ENCODE data around the gene LDLR.
"Not testable (repeated sequence)": the region's sequence is repeated elsewhere in the genome, so short reads cannot be mapped to it uniquely, and the experiment has no call there.

Gene LDLR

DNA sequence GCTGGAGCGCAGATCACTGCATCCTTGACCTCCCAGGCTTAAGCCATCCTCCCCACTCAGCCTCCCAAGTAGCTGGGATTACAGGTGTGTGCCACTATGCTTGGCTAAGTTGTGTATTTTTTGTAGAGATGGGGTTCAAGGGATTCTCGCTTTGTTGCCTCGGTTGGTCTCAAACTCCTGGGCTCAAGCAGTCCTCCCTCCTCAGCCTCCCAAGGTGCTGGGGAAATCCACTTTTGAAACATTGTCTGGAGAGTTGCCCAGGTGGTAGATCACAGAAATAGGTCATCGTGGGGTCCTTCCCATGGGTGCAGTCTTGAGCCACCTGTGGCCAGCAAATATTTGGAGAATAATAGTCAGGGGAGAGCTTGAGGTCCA, 5.2 kb downstream of the LDLR start:
- no peak for TF ChIP-seq CTCF (IDR thresholded peaks at IDR 0.05; ENCODE audit: control insufficient read depth, extremely low read depth, insufficient read depth)
- DNase-seq (ENCODE audit: low read depth) = no peak
- no peak overlapping the region for H3K4me3 ChIP-seq (ENCODE audit: low read depth, low read length)

DNA sequence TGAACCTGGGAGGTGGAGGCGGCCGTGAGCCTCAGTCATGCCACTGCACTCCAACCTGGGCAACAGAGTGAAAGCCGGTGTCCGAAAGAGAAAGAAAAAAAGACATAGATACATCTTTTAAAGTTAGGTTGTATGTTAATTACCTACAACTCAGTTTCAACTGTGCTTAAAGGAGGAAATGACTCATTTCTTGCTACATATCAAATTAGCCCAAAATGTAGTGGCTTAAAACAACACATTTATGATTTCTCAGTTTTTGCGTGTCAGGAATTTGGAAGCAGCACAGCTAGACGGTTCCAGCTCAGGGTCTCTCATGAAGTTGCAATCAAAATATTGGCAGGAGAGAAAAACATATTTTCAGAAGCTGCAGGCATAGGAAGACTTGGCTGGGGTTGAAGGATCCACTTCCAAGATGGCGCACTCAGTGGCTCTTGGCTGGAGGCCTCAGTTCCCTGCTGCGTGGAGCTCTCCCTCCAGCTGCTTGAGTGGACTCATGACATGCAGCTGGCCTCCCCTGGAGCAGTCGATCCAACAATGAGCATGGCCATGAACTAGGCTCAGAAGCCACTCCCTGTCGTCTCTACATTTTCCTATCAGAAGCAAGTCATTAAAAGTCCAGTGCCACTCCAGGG, 7.1 kb downstream of the LDLR start:
- DNase-seq (ENCODE audit: low read depth) = no peak
- TF ChIP-seq CTCF (IDR thresholded peaks at IDR 0.05; ENCODE audit: control insufficient read depth, extremely low read depth, insufficient read depth) = no peak
- H3K4me3 ChIP-seq (ENCODE audit: low read depth, low read length) = no peak overlapping the region

DNA sequence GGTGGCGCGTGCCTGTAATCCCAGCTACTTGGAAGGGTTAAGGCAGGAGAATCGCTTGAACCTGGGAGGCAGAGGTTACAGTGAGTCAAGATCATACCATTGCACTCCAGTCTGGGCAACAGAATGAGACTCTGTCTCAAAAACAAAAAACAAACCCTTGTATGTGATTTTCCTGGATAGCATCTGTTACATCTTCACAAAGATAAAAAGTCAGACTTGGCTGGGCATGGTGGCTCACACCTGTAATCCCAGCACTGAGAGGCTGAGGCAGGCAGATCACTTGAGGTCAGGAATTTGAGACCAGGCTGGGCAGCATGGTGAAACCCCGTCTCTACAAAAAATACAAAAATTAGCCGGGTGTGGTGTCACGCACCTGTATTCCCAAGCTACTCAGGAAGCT, 8.1 kb downstream of the LDLR start:
- not testable (repeated sequence) for DNase-seq (ENCODE audit: low read depth); H3K4me3 ChIP-seq (ENCODE audit: low read depth, low read length)

DNA sequence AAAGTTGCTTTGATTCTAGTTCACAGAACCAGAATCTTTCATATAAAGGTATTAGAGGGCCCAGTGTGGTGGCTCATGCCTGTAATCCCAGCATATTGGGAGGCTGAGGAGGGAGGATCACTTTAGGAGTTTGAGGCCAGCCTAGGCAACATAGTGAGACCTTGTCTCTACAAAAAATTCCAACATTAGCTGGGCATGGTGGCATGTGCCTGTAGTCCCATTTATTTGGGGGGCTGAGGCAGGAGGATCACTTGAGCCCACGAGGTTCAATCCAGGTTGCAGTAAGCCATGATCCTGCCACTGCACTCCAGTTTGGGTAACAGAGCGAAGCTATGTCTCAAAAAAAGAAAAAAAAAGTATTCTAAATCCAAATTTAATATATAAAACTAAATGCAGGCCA, 9.1 kb downstream of the LDLR start:
- TF ChIP-seq CTCF (IDR thresholded peaks at IDR 0.05; ENCODE audit: control insufficient read depth, extremely low read depth, insufficient read depth) = no peak
- DNase-seq (ENCODE audit: low read depth) = no peak
- H3K4me3 ChIP-seq (ENCODE audit: low read depth, low read length) = no peak overlapping the region

- H3K4me3 ChIP-seq (ENCODE audit: low read depth, low read length) = no peak overlapping the region
- no peak for TF ChIP-seq CTCF (IDR thresholded peaks at IDR 0.05; ENCODE audit: control insufficient read depth, extremely low read depth, insufficient read depth)
- no peak for DNase-seq (ENCODE audit: low read depth)
Observed at GRCh38 chr19:11098861-11099260, 9.6 kb downstream of the LDLR start.

DNA sequence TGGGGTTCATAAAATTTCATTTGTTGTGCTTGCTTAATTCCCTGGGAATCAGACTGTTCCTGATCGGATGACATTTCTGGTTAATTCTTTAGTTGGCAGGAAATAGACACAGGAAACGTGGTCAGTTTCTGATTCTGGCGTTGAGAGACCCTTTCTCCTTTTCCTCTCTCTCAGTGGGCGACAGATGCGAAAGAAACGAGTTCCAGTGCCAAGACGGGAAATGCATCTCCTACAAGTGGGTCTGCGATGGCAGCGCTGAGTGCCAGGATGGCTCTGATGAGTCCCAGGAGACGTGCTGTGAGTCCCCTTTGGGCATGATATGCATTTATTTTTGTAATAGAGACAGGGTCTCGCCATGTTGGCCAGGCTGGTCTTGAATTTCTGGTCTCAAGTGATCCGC, 10.8 kb downstream of the LDLR start:
- TF ChIP-seq CTCF (IDR thresholded peaks at IDR 0.05; ENCODE audit: control insufficient read depth, extremely low read depth, insufficient read depth) = no peak
- no peak for DNase-seq (ENCODE audit: low read depth)
- no peak overlapping the region for H3K4me3 ChIP-seq (ENCODE audit: low read depth, low read length)

DNA sequence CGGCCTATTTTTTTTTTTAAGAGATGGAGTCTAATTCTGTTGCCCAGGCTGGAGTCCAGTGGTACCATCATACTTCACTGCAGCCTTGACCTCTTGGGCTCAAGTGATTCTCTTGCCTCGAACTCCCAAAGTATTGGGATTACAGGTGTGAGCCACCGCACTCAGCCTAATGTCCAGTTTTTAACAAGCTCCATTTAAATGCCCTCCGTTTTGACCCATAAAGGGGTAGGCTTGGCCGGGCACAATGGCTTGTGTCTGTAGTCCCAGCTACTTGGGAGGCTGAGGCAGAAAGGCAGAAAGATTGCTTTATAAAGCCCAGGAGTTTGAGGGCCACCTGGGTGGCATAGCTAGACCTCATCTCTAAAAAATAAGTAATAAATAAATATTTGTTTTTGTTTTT, 11.8 kb downstream of the LDLR start:
- DNase-seq (ENCODE audit: low read depth) = no peak
- TF ChIP-seq CTCF (IDR thresholded peaks at IDR 0.05; ENCODE audit: control insufficient read depth, extremely low read depth, insufficient read depth) = no peak
- H3K4me3 ChIP-seq (ENCODE audit: low read depth, low read length) = no peak overlapping the region
